HepG2 (cell line): ENCODE data around the gene KANK3. TPM values are rescaled to one million over a fixed set of nuclear protein-coding genes. Genes with fewer than 3 reads are reported as not detected.

Experiments used
- AGO1 ChIP-seq: fragments of 200-400 bp; formaldehyde crosslinking; IDR thresholded peaks from 2 replicates; pipeline ENCODE4 v1.6.1; 2017; ENCODE audit warnings: mild to moderate bottlenecking, low read depth, low read length, moderate library complexity; ENCODE audit not compliant: poor library complexity, severe bottlenecking
- ATF7-NPFF ChIP-seq: sonication (generic); formaldehyde crosslinking; IDR thresholded peaks from 2 replicates; pipeline ENCODE4 v1.8.1; 2023; ENCODE audit warnings: mild to moderate bottlenecking, low read depth, missing genetic modification reagents, moderate library complexity
- CBX1 ChIP-seq: IDR thresholded peaks from one replicate; pipeline ENCODE4 v1.6.1; 2016; ENCODE audit warnings: antibody characterized with exemption, low read depth
- CBX2 ChIP-seq, 2 experiments: fragments of 200-600 bp in 1 of 2; sonication (generic); formaldehyde crosslinking in 1 of 2; IDR thresholded peaks; 2 replicates each; pipeline versions ENCODE4 v1.7.0 to v1.8.1; 2018 to 2022; ENCODE audit warnings: low read depth in 2 of 2, low read length in 1 of 2, mild to moderate bottlenecking in 1 of 2, missing genetic modification reagents in 1 of 2
- CCAR2 ChIP-seq: fragments of 200-400 bp; formaldehyde crosslinking; optimal IDR thresholded peaks from 2 replicates; pipeline ENCODE3; 2018; ENCODE audit warnings: low read depth, mild to moderate bottlenecking, low read length, moderate library complexity
- CSRNP2 ChIP-seq: sonication (generic); formaldehyde crosslinking; conservative IDR thresholded peaks from 2 replicates; pipeline ENCODE4 v1.8.0; 2022; ENCODE audit warnings: low read depth, missing genetic modification reagents
- HCFC1 ChIP-seq: fragments of 150-350 bp; IDR thresholded peaks from 2 replicates; pipeline ENCODE4 v1.6.1; 2014; ENCODE audit warnings: low read depth, low read length
- PATZ1 ChIP-seq: sonication (generic); formaldehyde crosslinking; IDR thresholded peaks from 2 replicates; pipeline ENCODE4 v1.4.0; 2020; ENCODE audit warnings: missing genetic modification reagents
- PHF8 ChIP-seq: sonication (generic); formaldehyde crosslinking; IDR thresholded peaks from 2 replicates; pipeline ENCODE4 v1.5.0; 2020; ENCODE audit warnings: missing genetic modification reagents
- RFX1 ChIP-seq: fragments of 450-650 bp; IDR thresholded peaks from 2 replicates; pipeline ENCODE4 v1.6.1; 2017
- SIN3A ChIP-seq: IDR thresholded peaks from 2 replicates; pipeline ENCODE4 v1.6.1; 2011; ENCODE audit warnings: low read depth, mild to moderate bottlenecking, control low read depth, low read length, borderline replicate concordance
- SRF ChIP-seq: IDR thresholded peaks from 2 replicates; pipeline ENCODE4 v1.6.1; 2011; ENCODE audit warnings: mild to moderate bottlenecking, low read depth, low read length, moderate library complexity
- TEF ChIP-seq: sonication (generic); formaldehyde crosslinking; IDR thresholded peaks from 2 replicates; pipeline ENCODE4 v1.5.0; 2020; ENCODE audit warnings: missing genetic modification reagents
- ZBTB25 ChIP-seq: IDR thresholded peaks from 2 replicates; pipeline ENCODE4 v1.6.1; 2018; ENCODE audit warnings: missing genetic modification reagents
- ZFP37 ChIP-seq: sonication (generic); formaldehyde crosslinking; IDR thresholded peaks from 2 replicates; pipeline ENCODE4 v1.4.0; 2020; ENCODE audit warnings: missing genetic modification reagents, borderline replicate concordance
- ZNF121 ChIP-seq: sonication (generic); formaldehyde crosslinking; IDR thresholded peaks from 2 replicates; pipeline ENCODE4 v1.5.0; 2020; ENCODE audit warnings: mild to moderate bottlenecking, missing genetic modification reagents
- ZNF550 ChIP-seq: sonication (generic); formaldehyde crosslinking; IDR thresholded peaks from 2 replicates; pipeline ENCODE4 v1.4.0; 2020; ENCODE audit warnings: mild to moderate bottlenecking, missing genetic modification reagents, borderline replicate concordance
- ZNF556 ChIP-seq: sonication (generic); formaldehyde crosslinking; IDR thresholded peaks from 2 replicates; pipeline ENCODE4 v1.4.0; 2020; ENCODE audit warnings: mild to moderate bottlenecking, missing genetic modification reagents, borderline replicate concordance
- ZNF567 ChIP-seq: sonication (generic); formaldehyde crosslinking; IDR thresholded peaks from 2 replicates; pipeline ENCODE4 v1.8.1; 2023; ENCODE audit warnings: mild to moderate bottlenecking, missing genetic modification reagents, borderline replicate concordance
- ZNF619 ChIP-seq: sonication (generic); formaldehyde crosslinking; IDR thresholded peaks from 2 replicates; pipeline ENCODE4 v1.4.0; 2020; ENCODE audit warnings: mild to moderate bottlenecking, missing genetic modification reagents
- polyA plus RNA-seq, 8 experiments: library from polyadenylated mRNA; depleted of rRNA in 3 of 8; stranded (reverse) in 7 of 8; unstranded in 1 of 8; fragments of >200 nt; fragmentation: Illumina TruSeq in 4 of 8; extraction: Trizol in 4 of 8; gene quantifications; 2 replicates each; pipeline versions ENCODE4 v1.2.1 to v1.2.3, GENCODE V29; 2011 to 2016; ENCODE audit warnings: low read depth in 4 of 8, missing spikeins in 1 of 8, mixed read lengths in 1 of 8; ENCODE audit not compliant: insufficient read depth in 1 of 8
- total RNA-seq, 5 experiments: library from RNA; depleted of rRNA; stranded (reverse); fragments of >200 nt; fragmentation: Illumina TruSeq; extraction: Trizol; gene quantifications; 2 replicates each; pipeline ENCODE4 v1.2.3, GENCODE V29; 2016; ENCODE audit warnings: low read depth in 1 of 5
- TF ChIP-seq, protein P1 (sequence below): sonication (generic); formaldehyde crosslinking; IDR thresholded peaks from 2 replicates; pipeline ENCODE4 v1.4.0; 2020; ENCODE audit warnings: missing genetic modification reagents, mild to moderate bottlenecking, borderline replicate concordance

Gene KANK3
- total and polyA plus RNA-seq, 2 of the 13 experiments (the other 11 are each of a cell fraction or from before 2014, with no cell fraction given) = 0.15 to 0.20 TPM

DNA sequence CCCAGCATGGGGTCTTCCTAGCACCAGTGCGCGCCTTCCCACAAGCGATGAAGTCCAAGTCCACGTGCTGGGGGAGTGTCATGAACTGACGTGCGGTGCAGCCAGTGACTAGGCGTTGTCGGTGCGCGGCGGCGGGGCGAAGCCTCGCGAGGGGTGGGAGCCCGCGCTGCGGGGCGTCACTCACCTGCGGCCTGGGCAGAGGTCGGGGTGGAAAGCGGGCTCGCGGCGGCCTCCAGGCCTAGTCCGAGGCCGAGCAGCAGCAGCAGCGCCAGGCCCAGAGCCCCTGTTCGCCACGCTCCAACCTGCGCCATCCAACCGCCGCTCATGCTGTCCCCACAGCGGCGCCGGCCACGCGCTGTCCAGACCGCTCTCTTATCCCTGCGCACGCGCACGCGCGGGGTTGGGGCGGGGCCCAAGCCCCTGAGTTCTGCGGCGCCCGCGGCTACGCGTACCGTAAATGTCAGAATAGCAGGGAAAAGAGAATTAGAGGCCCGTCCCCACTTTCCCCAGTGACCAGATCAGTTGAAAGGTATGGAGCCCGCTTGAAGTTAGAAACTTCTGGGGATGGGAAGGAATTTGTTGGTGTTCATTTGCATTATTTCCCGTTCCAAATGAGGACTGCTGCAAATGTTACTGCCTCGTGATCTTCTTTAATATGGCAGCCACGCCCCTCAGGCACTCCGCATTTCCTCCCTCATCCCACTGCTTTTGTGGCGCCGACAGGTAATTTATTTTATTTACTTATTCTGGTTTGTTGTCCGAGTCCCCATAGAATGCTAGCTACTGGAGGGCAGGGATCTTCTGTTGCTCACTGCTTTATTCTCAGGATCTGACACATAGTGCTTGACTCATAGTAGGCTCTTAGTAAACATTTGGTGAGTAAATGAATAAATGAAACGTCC lies 34.8 kb downstream of the KANK3 start, which contains the start of gene CD320 (continued):
- TF ChIP-seq TEF (CRISPR knock-in tag) = peak; percentile 85; the same call in 1 of the 2 replicates
- TF ChIP-seq PHF8 (CRISPR knock-in tag) = peak; percentile 91
- TF ChIP-seq ZFP37 (CRISPR knock-in tag) = peak; percentile 95
- TF ChIP-seq RFX1 = no peak
- TF ChIP-seq HCFC1 = 0 out of 2 replicates have a peak, but pooled peaks have one; percentile 8
- 0 out of 2 replicates have a peak, but pooled peaks have one; percentile 77 for TF ChIP-seq CSRNP2 (CRISPR knock-in tag)
- TF ChIP-seq ZNF619 (CRISPR knock-in tag) = no peak
- peak; percentile 72 for TF ChIP-seq ZNF556 (CRISPR knock-in tag)
- peak; percentile 94 for TF ChIP-seq AGO1
- peak; percentile 14; the same call in 1 of the 2 replicates for TF ChIP-seq ZBTB25
- TF ChIP-seq SIN3A = peak; percentile 89
- TF ChIP-seq CCAR2 = no peak
- TF ChIP-seq CBX2 (IDR thresholded peaks at IDR 0.05; ENCODE audit: low read depth, low read length) = no peak
- 0 out of 2 replicates have a peak, but pooled peaks have one; percentile 82 for TF ChIP-seq CBX2 (CRISPR knock-in tag; IDR thresholded peaks at IDR 0.05; ENCODE audit: low read depth)
- no peak for TF ChIP-seq ZNF121 (CRISPR knock-in tag)
- peak; percentile 94 for TF ChIP-seq ATF7-NPFF (CRISPR knock-in tag)
- TF ChIP-seq, protein P1, sequence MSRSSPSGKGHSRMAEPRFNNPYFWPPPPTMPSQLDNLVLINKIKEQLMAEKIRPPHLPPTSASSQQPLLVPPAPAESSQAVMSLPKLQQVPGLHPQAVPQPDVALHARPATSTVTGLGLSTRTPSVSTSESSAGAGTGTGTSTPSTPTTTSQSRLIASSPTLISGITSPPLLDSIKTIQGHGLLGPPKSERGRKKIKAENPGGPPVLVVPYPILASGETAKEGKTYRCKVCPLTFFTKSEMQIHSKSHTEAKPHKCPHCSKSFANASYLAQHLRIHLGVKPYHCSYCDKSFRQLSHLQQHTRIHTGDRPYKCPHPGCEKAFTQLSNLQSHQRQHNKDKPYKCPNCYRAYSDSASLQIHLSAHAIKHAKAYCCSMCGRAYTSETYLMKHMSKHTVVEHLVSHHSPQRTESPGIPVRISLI = peak; percentile 50; the same call in 1 of the 2 replicates
- TF ChIP-seq SRF = peak; percentile 69; the same call in 1 of the 2 replicates
- TF ChIP-seq CBX1 = no peak
- TF ChIP-seq ZNF567 (CRISPR knock-in tag) = no peak; the same call in 1 of the 2 replicates
- peak; percentile 44; the same call in 1 of the 2 replicates for TF ChIP-seq PATZ1 (CRISPR knock-in tag)
- TF ChIP-seq ZNF550 (CRISPR knock-in tag) = no peak
